HG02970 (cell line): ENCODE data around the gene SETX.

ENCODE experiments used
- ATAC-seq: cut with Tn5 transposase; IDR thresholded peaks from one replicate; pipeline ENCODE4 v1.9.1; 2021; ENCODE audit warnings: mild to moderate bottlenecking, moderate library complexity, moderate number of reproducible peaks; ENCODE audit not compliant: unreplicated experiment, low FRiP score

SETX gene

DNA sequence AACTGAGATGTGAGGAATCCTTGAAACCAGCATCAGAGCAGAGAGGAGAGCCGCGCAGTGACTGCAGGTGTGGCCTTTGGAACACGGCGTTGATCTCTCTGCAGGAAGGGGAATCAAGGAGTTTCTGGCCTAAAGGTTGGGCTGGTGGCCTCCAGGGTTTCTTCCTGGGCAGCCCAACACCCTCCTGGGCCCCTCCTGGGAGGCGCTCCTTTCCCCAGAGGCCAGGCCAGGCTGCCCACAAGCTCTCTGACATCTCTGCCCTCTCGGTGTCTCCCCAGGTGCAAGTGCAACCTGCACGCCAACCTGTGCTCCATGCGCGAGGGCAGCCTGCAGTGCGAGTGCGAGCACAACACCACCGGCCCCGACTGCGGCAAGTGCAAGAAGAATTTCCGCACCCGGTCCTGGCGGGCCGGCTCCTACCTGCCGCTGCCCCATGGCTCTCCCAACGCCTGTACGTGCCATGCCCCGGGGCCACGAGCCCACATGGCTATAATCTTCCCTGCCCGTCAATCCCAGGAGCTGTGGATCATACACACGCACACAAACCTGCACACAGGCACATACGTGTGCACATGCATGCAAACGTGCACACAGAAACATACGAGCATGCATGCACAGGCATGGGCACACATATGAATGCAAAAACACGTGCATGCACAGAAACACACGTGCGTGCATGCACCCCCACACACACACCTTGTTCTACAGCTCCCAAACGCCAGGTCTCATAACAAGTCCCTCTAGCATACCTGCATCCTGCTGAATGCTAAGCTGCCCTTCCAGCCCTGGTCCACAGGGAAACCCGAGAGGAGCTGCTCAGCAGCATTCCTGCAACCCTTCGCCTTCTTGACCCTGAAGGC lies 128.0 kb downstream of the SETX start:
- no peak for ATAC-seq

DNA sequence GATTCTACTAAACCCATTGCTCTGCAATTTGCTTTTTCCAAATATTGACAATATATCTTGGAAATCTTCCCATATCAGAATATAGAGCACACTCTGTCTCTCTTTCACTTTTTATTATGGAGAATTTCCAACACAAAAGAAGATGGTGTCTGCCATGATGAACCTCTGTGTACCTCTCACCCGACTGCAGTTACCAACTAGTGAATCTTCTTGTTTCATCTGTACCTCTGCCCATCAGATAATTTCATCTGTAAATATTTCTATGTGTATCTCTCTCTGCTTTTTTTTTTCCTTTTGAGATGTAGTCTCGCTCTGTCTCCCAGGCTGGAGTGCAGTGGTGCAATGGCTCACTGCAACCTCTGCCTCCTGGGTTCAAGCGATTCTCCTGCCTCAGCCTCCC lies 130.1 kb downstream of the SETX start:
- no peak for ATAC-seq

DNA sequence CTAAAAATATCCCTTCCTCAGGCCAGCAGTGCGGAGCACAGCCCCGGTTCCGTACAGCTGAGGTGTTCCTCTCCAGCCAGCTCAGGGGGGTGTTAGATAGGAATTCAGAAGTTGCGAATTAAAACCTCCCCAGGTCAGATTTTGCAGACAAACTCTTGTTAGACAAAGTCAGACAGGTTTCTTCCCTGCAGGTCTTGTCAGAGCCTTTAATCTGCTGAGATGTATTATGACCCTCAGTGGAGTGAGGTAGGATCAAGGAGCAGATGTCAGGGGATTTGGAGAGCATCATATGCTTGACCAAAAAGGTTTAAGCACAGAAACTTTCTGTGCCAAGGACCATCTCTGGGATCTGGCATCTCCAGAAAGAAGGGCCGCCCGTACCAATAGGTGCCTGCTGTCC lies 132.8 kb downstream of the SETX start:
- no peak for ATAC-seq

DNA sequence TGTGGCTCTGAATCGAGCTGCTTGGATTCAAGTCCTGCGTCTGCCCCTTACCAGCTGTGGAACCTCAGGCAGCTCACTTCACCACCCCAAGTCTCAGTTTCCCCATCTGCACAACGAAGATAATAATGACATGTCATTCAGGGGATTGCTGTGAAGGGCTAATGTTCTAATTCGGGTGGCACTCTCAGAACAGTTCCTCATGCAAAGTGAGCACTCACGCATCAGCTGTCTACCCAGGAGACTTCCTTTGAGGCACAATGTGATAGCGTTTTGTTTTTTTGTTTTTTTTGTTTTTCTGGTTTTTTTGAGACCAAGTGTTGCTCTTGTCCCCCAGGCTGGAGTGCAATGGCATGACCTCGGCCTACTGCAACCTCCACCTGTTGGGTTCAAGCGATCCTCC lies 136.6 kb downstream of the SETX start:
- ATAC-seq: no peak

DNA sequence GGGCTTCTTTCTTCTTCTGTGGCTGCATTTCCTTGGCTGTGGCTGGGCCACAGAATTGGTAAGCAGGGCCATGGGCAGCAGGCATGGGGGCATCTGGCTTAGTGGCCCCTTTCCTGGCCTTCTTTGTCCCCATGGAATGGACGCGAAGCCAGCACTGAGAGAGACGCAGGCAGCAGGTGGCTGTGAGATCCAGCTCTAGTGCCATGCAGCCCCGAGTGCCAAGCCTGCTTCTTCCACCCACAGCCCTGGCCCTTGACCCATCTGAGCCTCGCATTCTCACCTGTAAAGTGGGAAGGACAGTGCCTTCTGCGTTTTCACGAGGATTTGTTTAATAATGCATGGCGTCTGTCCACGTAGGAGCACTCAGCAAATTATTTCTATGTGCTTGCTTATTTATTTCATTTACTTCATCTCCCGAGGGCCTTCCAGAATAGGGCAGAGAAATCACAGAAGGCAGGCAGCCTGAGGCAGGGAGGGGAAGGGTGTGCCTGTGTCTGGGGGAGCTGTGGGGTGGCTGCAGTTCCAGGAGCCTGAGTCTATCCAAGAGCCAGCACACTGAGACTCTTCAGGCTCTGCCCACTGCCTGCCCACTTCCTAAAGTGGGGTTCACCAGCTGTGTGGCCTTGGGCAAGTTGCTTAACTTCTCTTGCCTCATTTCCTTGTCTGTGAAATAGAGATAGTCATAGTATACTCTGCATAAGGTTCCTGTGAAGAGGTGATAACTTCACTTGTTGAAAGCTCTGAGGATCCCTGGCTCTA lies 137.7 kb downstream of the SETX start:
- no peak for ATAC-seq

DNA sequence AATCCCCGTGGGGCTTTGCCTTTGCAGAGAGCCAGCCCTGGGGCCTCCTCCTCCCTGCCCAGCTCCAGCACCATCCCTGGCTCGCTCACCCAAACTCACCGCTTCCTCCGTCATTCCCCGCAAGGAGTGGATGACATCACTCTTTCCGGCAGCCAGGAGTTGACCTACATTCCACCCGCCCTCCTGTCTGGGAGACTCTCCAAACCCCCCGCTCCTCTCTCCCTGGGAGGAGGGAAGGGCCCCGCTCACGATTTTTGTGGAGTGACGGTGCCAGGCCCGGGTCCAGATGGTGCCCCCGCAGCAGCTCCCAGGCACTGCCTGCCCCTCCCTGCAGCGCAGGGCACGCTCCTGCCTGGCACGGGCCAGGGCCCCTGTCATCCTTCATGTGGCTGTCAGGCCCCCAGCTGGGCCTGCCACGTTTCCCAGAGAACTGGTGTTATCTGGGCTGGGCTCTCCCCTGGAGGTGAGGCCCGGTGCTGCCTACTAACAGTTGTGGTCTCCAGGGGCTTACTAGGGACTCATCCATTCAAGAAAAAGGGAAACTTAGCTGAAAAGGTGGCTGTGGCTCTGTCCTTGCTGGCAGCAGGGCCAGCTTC lies 140.7 kb downstream of the SETX start:
- no peak for ATAC-seq

DNA sequence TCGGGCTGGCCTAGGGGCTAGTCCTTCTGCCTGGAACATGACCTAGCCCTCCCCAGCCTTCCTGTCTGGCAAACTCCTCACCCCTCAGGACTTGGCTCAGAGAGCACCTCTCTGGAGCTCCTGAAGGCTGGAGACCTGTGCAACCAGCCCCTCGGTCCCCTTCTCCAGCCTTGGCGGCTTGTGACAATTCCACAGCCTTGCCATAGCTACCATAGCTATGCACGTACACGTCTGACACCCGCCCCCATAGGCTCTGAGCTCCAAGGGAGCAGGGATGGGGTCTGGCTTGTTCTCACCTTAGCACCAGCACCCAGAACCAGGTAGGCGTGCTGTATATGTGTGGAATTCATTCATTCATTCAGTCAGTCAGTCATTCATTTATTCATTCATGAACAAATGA lies 143.2 kb downstream of the SETX start:
- ATAC-seq: no peak
